Measurements from ENCODE around the gene BIRC3. TPM values are rescaled to one million over a fixed set of nuclear protein-coding genes. Genes with fewer than 3 reads are reported as not detected.

Gene BIRC3
- total and polyA plus RNA-seq, 2 of the 4 experiments (the other 2 are of a cell fraction) = 2.2 to 5.0 TPM

DNA sequence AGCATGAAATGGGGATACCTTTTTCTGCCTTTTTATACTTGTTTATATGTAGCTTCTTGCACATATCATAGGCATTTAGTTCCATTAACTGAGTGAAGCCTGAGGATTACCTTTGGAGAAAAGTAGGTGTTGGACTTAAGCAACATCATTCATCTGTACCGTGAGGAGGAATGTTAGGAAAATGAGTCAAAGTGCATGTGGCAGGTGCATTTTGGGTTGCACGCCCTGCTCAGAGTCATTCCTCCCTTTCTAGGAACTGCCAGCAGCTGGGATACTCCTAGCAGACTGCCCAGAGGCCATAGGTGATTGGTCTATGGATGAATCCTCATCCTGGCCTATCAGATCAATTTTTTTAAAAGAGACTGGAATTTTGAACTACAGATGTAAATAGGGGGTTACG, 33.3 kb upstream of the BIRC3 start:
- no peak overlapping the region for H4K8ac ChIP-seq (ENCODE audit: low read depth in 2 of 2, low read length in 2 of 2)
- no peaks in the 10 kb centered on the region for H3K36me3 ChIP-seq (ENCODE audit: control insufficient read depth, insufficient read depth, low read length)
- no peak overlapping the region for H2BK15ac ChIP-seq (ENCODE audit: low read depth, low read length)
- POLR2A ChIA-PET (ENCODE audit: unreplicated experiment) = no interaction called here
- H3K18ac ChIP-seq (ENCODE audit: low read depth, low read length) = no peak overlapping the region
- no peaks in the 10 kb centered on the region for H3K27me3 ChIP-seq (ENCODE audit: control insufficient read depth, insufficient read depth, low read length)
- DNase-seq (no peak), ATAC-seq (ENCODE audit: low read depth) (no peak)
- H4K91ac ChIP-seq (ENCODE audit: insufficient read depth, low read depth, low read length) = no peak overlapping the region
- H3K4me3 ChIP-seq (ENCODE audit: insufficient read depth, low read depth, low read length) = no peak overlapping the region
- H4K5ac ChIP-seq (ENCODE audit: low read depth, low read length) = no peak overlapping the region
- WGBS, 2 experiments (ENCODE audit: extremely low coverage in 2 of 2, insufficient read length in 1 of 2) = no CpG with 5 or more reads among the region's 3 CpGs
- no peak overlapping the region for H3K4ac ChIP-seq (ENCODE audit: low read depth, low read length)
- no peak overlapping the region for H2BK5ac ChIP-seq (ENCODE audit: low read depth, low read length, poor library complexity, severe bottlenecking)
- H3K23ac ChIP-seq (ENCODE audit: low read depth, low read length) = no peak overlapping the region
- in situ Hi-C loops (cut with MboI; ENCODE audit: low sequenced_read_pairs) (loop anchor here (25.0 kb wide), 1 partner anchor 103 kb away; no protein-coding TSS in a partner anchor), dilution Hi-C loops (cut with HindIII; ENCODE audit: low sequenced_read_pairs, unreplicated experiment) (no loop called here), intact Hi-C loops (cut with micrococcal nuclease) (loop anchor here (10.0 kb wide), 1 partner anchor 419 kb away; no protein-coding TSS in a partner anchor)
- H3K56ac ChIP-seq (ENCODE audit: extremely low read depth, insufficient read depth, low read length) = no peak overlapping the region
- H3K27ac ChIP-seq (ENCODE audit: insufficient read depth, low read length) = no peak overlapping the region
- no peaks in the 10 kb centered on the region for H3K79me1 ChIP-seq (ENCODE audit: low read depth in 1 of 2, low read length in 2 of 2)
- no peak overlapping the region for H3K14ac ChIP-seq (replicated peaks; ENCODE audit: low read depth, low read length)
- no peak overlapping the region for H2BK20ac ChIP-seq (ENCODE audit: low read depth, low read length)
- no peak overlapping the region for H3K4me2 ChIP-seq (ENCODE audit: low read depth, low read length)
- no peak overlapping the region for H2AFZ ChIP-seq (replicated peaks; ENCODE audit: low read length, poor library complexity)
- no peaks in the 10 kb centered on the region for H4K20me1 ChIP-seq (ENCODE audit: insufficient read depth, low read length)
- BruUV-seq (replicated peaks) = no TSS peak
- H3K9me3 ChIP-seq (ENCODE audit: control insufficient read depth, insufficient read depth, low read length) = no peaks in the 10 kb centered on the region
- H2BK120ac ChIP-seq (ENCODE audit: low read depth, low read length) = no peak overlapping the region
- H3K9me1 ChIP-seq (ENCODE audit: insufficient read depth, low read length) = no peaks in the 10 kb centered on the region
- CTCF ChIA-PET = interaction anchor here (0.6 kb wide), 1 partner anchor 380 kb away, joined by 3 read pairs; no protein-coding TSS in a partner anchor
- 0 out of 2 replicates have a peak, but pooled peaks cover 2% of the 10 kb centered on the region for H3K4me1 ChIP-seq (ENCODE audit: control insufficient read depth, insufficient read depth, low read length)
- TF ChIP-seq MAZ (IDR thresholded peaks at IDR 0.05; ENCODE audit: borderline replicate concordance, low read depth, low read length) (no peak), SMC3 (IDR thresholded peaks at IDR 0.05; ENCODE audit: low read depth, low read length) (no peak), BHLHE40 (IDR thresholded peaks at IDR 0.05; ENCODE audit: low read depth, low read length) (no peak), MXI1 (IDR thresholded peaks at IDR 0.05; ENCODE audit: borderline replicate concordance, low read depth, low read length) (no peak), CHD1 (IDR thresholded peaks at IDR 0.05; ENCODE audit: low read depth, low read length) (no peak), RCOR1 (IDR thresholded peaks at IDR 0.05; ENCODE audit: insufficient replicate concordance, low read length) (no peak), RFX5 (IDR thresholded peaks at IDR 0.05; ENCODE audit: low read depth, low read length) (no peak)
- TF ChIP-seq, protein P1, sequence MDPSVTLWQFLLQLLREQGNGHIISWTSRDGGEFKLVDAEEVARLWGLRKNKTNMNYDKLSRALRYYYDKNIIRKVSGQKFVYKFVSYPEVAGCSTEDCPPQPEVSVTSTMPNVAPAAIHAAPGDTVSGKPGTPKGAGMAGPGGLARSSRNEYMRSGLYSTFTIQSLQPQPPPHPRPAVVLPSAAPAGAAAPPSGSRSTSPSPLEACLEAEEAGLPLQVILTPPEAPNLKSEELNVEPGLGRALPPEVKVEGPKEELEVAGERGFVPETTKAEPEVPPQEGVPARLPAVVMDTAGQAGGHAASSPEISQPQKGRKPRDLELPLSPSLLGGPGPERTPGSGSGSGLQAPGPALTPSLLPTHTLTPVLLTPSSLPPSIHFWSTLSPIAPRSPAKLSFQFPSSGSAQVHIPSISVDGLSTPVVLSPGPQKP (IDR thresholded peaks at IDR 0.05; ENCODE audit: borderline replicate concordance, low read depth, low read length) = no peak
- H2AK5ac ChIP-seq (ENCODE audit: low read depth, low read length) = no peak overlapping the region
- no peak overlapping the region for H2AK9ac ChIP-seq (replicated peaks; ENCODE audit: low read depth, low read length, poor library complexity)
- no peak overlapping the region for H3K9ac ChIP-seq (ENCODE audit: low read depth, low read length)

Data from IMR-90 (cell line).